Colon (tissue), 2 donors: ENCODE measurements around the gene MTG1.
"Not testable (repeated sequence)": the region's sequence is repeated elsewhere in the genome, so short reads cannot be mapped to it uniquely, and the experiment has no call there.

Experiments used
- FAIRE-seq: peaks from 2 replicates; lab custom pipeline; 2012; peaks lifted over from hg19 to GRCh38; lab: Jason Lieb, UNC
- donor health status: control.
- donor health status: control.

MTG1 gene

GRCh38 chr10:133424102-133424501 is 30.1 kb downstream of the MTG1 start:
- FAIRE-seq: not testable (repeated sequence)

GRCh38 chr10:133424601-133425000 is 30.6 kb downstream of the MTG1 start, which contains the start of gene SPRN:
TSS of gene SPRN (minus strand) at chr10:133424625. CDS start at chr10:133423681, 944 bp downstream.
- FAIRE-seq: not testable (repeated sequence)

- FAIRE-seq: not testable (repeated sequence)
Observed at GRCh38 chr10:133429571-133429970, 35.6 kb downstream of the MTG1 start.

GRCh38 chr10:133431888-133432613 is 38.1 kb downstream of the MTG1 start:
- FAIRE-seq: not testable (repeated sequence)

- not testable (repeated sequence) for FAIRE-seq
Observed at GRCh38 chr10:133432789-133433188, 38.8 kb downstream of the MTG1 start.

GRCh38 chr10:133438711-133439273 is 44.8 kb downstream of the MTG1 start:
- no peak for FAIRE-seq

GRCh38 chr10:133439517-133440461 is 45.8 kb downstream of the MTG1 start:
- no peak for FAIRE-seq

GRCh38 chr10:133440633-133441285 is 46.8 kb downstream of the MTG1 start:
- no peak for FAIRE-seq

- not testable (repeated sequence) for FAIRE-seq
Observed at GRCh38 chr10:133441356-133441755, 47.4 kb downstream of the MTG1 start.

GRCh38 chr10:133441780-133442179 is 47.8 kb downstream of the MTG1 start:
- FAIRE-seq: no peak

GRCh38 chr10:133442191-133442966 is 48.4 kb downstream of the MTG1 start:
- FAIRE-seq: no peak

GRCh38 chr10:133442967-133443924 is 49.3 kb downstream of the MTG1 start:
- FAIRE-seq: no peak

GRCh38 chr10:133444342-133445267 is 50.6 kb downstream of the MTG1 start:
- FAIRE-seq: no peak

- no peak for FAIRE-seq
Observed at GRCh38 chr10:133445268-133445732, 51.3 kb downstream of the MTG1 start.

GRCh38 chr10:133445751-133446708 is 52.1 kb downstream of the MTG1 start:
- FAIRE-seq: no peak

- FAIRE-seq: no peak
Observed at GRCh38 chr10:133446979-133447378, 53.0 kb downstream of the MTG1 start.

GRCh38 chr10:133448120-133448519 is 54.2 kb downstream of the MTG1 start:
- FAIRE-seq: no peak

- no peak for FAIRE-seq
Observed at GRCh38 chr10:133451346-133451745, 57.4 kb downstream of the MTG1 start.
